Progenitor cell of endocrine pancreas (in vitro differentiated cells): Measurements from ENCODE around the gene CHMP4A. TPM values are rescaled to one million over a fixed set of nuclear protein-coding genes. Genes with fewer than 3 reads are reported as not detected.
A peak's percentile ranks its signal among the peaks of the same experiment; 100 is the strongest.

ENCODE experiments used
- DNase-seq: peaks from one replicate; pipeline ENCODE4 v3.0.0; 2021; ENCODE audit warnings: low spot score; ENCODE audit not compliant: unreplicated experiment
- H3K27ac Mint-ChIP-seq: 2 replicates; pipeline ENCODE4 v1.8.0; 2021; ENCODE audit warnings: mild to moderate bottlenecking, moderate library complexity, mixed read lengths
- H3K27me3 Mint-ChIP-seq: 2 replicates; pipeline ENCODE4 v1.8.0; 2021; ENCODE audit warnings: mixed read lengths
- H3K36me3 Mint-ChIP-seq: 2 replicates; pipeline ENCODE4 v1.8.0; 2022; ENCODE audit warnings: mixed read lengths; ENCODE audit not compliant: insufficient read depth
- H3K4me1 Mint-ChIP-seq: 2 replicates; pipeline ENCODE4 v1.8.0; 2021; ENCODE audit warnings: low read depth, mixed read lengths
- H3K4me3 Mint-ChIP-seq: 2 replicates; pipeline ENCODE4 v1.8.0; 2021; ENCODE audit warnings: low read depth, mild to moderate bottlenecking, moderate library complexity, mixed read lengths
- H3K9me3 Mint-ChIP-seq: 2 replicates; pipeline ENCODE4 v1.8.0; 2021; ENCODE audit warnings: low read depth, mixed read lengths
- CTCF ChIP-seq: fragments of 200-600 bp; sonication (generic); IDR thresholded peaks from one replicate; pipeline ENCODE4 v1.5.0; 2021; ENCODE audit warnings: antibody characterized with exemption, mild to moderate bottlenecking; ENCODE audit not compliant: unreplicated experiment
- total RNA-seq: library from RNA; stranded (reverse); gene quantifications from 2 replicates; pipeline ENCODE4 v1.2.1, GENCODE V29; 2021

CHMP4A gene
- total RNA-seq, 1 donor from 2014 or later: 54.3 TPM

DNA sequence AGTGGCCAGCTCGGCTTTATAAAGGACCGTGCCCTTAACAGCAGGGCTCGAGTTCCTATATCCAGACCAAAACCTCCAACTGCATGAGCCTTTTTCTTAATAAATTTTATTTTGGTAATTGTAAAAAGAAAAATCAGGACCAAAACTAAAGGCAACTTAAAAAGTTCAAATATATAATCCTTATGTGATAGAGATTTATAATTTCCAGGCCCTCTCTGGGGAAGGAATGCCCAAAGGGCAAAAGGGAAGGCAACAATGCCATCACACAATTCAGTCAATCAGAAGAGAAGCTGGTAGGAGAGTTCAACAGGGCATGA, 24.3 kb downstream of the CHMP4A start:
- H3K4me3 Mint-ChIP-seq: peak overlapping the region; percentile 92
- no peaks in the 10 kb centered on the region for H3K27me3 Mint-ChIP-seq
- H3K9me3 Mint-ChIP-seq: no peaks in the 10 kb centered on the region
- H3K4me1 Mint-ChIP-seq: peaks cover 14% of the 10 kb centered on the region
- peaks cover 22% of the 10 kb centered on the region for H3K36me3 Mint-ChIP-seq
- DNase-seq: no peak
- peak overlapping the region; percentile 96 for H3K27ac Mint-ChIP-seq
- no peak for TF ChIP-seq CTCF

- peaks cover 13% of the 10 kb centered on the region for H3K4me1 Mint-ChIP-seq
Observed at GRCh38 chr14:24188251-24189058, 24.8 kb downstream of the CHMP4A start, which contains the start of gene IPO4. IPO4 (minus strand) TSS chr14:24188816; CDS start chr14:24188787, 29 bp downstream.

GRCh38 chr14:24187539-24187915, 25.8 kb downstream of the CHMP4A start:
- no peaks in the 10 kb centered on the region for H3K9me3 Mint-ChIP-seq
- no peak for DNase-seq
- H3K36me3 Mint-ChIP-seq: peaks cover 19% of the 10 kb centered on the region
- H3K4me3 Mint-ChIP-seq: peak overlapping the region; percentile 92
- no peaks in the 10 kb centered on the region for H3K27me3 Mint-ChIP-seq
- peaks cover 13% of the 10 kb centered on the region for H3K4me1 Mint-ChIP-seq
- no peak for TF ChIP-seq CTCF
- peak overlapping the region; percentile 96 for H3K27ac Mint-ChIP-seq

More at GRCh38 chr14:24188251-24189058, 24.8 kb downstream of the CHMP4A start, which contains the start of gene IPO4:
- Mint-ChIP-seq H3K27ac (peak within 1 kb of the TSS; percentile 96), H3K36me3 (peaks cover 22% of the 10 kb centered on the region), H3K4me3 (peak within 1 kb of the TSS; percentile 92), H3K27me3 (no peaks in the 10 kb centered on the region), H3K9me3 (no peaks in the 10 kb centered on the region)
- peak; percentile 88 for DNase-seq
- TF ChIP-seq CTCF: no peak

DNA sequence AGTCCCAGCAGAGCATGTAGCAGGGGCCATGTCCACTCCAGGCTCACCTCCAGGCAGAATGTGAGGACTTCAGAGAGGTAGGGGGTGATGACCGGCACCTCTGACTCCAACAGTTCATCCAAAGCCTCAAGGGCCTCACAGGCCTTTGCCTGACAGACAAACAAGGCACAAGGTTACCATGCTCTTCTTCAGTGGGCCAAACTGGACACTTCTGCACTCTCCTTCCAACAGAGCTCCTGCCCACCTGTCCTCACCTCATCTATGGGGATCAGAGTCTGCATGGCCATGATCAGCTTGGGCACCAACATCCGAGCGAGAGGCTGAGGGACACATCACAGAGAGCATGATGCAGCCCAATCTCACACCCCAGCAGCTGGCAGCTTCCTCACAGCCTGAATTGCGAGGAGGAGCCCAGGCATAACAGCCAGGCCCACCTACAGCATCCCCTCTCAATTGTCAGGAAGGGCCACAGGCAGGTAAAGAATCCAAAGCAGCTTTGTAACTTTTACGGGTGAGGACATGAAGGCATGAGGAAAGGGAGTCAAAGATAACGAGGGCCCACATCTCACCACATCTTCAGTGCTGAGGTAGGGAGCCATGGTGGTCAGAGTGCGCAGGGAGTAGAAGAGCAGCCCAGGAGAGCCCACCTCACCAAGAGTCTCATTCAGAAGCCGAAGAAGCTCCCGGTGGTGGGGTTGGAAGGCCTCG, 26.3 kb downstream of the CHMP4A start:
- Mint-ChIP-seq H3K9me3 (no peaks in the 10 kb centered on the region), H3K27me3 (no peaks in the 10 kb centered on the region), H3K27ac (peak overlapping the region; percentile 49), H3K4me1 (peaks cover 13% of the 10 kb centered on the region), H3K4me3 (peak overlapping the region; percentile 92), H3K36me3 (peaks cover 17% of the 10 kb centered on the region)
- TF ChIP-seq CTCF: no peak
- no peak for DNase-seq

GRCh38 chr14:24185741-24186140, 27.5 kb downstream of the CHMP4A start:
- Mint-ChIP-seq H3K4me3 (no peak overlapping the region), H3K27me3 (no peaks in the 10 kb centered on the region), H3K27ac (peak overlapping the region; percentile 69), H3K9me3 (no peaks in the 10 kb centered on the region), H3K36me3 (peaks cover 15% of the 10 kb centered on the region), H3K4me1 (peaks cover 13% of the 10 kb centered on the region)
- no peak for DNase-seq
- no peak for TF ChIP-seq CTCF
